ENCODE data around the gene USP17L26. TPM values are rescaled to one million over a fixed set of nuclear protein-coding genes. Genes with fewer than 3 reads are reported as not detected.

USP17L26 gene, protein sequence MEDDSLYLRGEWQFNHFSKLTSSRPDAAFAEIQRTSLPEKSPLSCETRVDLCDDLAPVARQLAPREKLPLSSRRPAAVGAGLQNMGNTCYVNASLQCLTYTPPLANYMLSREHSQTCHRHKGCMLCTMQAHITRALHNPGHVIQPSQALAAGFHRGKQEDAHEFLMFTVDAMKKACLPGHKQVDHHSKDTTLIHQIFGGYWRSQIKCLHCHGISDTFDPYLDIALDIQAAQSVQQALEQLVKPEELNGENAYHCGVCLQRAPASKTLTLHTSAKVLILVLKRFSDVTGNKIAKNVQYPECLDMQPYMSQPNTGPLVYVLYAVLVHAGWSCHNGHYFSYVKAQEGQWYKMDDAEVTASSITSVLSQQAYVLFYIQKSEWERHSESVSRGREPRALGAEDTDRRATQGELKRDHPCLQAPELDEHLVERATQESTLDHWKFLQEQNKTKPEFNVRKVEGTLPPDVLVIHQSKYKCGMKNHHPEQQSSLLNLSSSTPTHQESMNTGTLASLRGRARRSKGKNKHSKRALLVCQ
- total RNA-seq, result not detected in 2 replicates

GRCh38 chr4:9334358-9334757, at the start of gene USP17L26:
Gene USP17L26, plus strand, starts transcription at chr4:9334658. Its CDS starts 0 bp downstream, at chr4:9334658.

GRCh38 chr4:9324865-9325264, 9.6 kb upstream of the USP17L26 start, which contains the start of gene USP17L24:
Gene USP17L24, plus strand, starts transcription at chr4:9325165. Its CDS starts 0 bp downstream, at chr4:9325165.

GRCh38 chr4:9329611-9330010, 4.8 kb upstream of the USP17L26 start, which contains the start of gene USP17L25:
Gene USP17L25, plus strand, starts transcription at chr4:9329911. Its CDS starts 0 bp downstream, at chr4:9329911.

DNA sequence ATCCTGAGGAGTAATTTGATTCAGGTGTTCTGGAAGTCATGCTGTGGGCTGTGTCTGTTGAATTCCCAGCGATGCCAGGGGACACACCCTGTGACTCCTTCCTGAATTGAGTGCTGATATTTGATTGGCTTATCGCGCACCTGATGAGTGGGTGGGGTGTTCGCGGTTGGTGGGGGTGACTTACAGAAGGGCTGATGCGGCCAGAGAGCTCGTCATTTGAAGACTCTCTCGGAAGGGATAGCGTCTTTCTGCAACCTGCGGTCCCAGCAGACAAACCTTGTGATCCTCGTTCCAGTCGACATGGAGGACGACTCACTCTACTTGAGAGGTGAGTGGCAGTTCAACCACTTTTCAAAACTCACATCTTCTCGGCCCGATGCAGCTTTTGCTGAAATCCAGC, 4.6 kb downstream of the USP17L26 start, which contains the start of gene USP17L5:
USP17L5 (plus strand) TSS at position 301 of the 400 bp plus-strand sequence; CDS start at position 301, 0 bp downstream.

DNA sequence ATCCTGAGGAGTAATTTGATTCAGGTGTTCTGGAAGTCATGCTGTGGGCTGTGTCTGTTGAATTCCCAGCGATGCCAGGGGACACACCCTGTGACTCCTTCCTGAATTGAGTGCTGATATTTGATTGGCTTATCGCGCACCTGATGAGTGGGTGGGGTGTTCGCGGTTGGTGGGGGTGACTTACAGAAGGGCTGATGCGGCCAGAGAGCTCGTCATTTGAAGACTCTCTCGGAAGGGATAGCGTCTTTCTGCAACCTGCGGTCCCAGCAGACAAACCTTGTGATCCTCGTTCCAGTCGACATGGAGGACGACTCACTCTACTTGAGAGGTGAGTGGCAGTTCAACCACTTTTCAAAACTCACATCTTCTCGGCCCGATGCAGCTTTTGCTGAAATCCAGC, 9.4 kb downstream of the USP17L26 start, which contains the start of gene USP17L27:
USP17L27 (plus strand) TSS at position 301 of the 400 bp plus-strand sequence; CDS start at position 301, 0 bp downstream.

GRCh38 chr4:9348593-9348992, 14.1 kb downstream of the USP17L26 start, which contains the start of gene USP17L28:
Gene USP17L28, plus strand, starts transcription at chr4:9348893. Its CDS starts 0 bp downstream, at chr4:9348893.

GRCh38 chr4:9353338-9353737, 18.9 kb downstream of the USP17L26 start, which contains the start of gene USP17L29:
Gene USP17L29, plus strand, starts transcription at chr4:9353638. Its CDS starts 0 bp downstream, at chr4:9353638.

GRCh38 chr4:9362829-9363228, 28.4 kb downstream of the USP17L26 start, which contains the start of gene USP17L30:
Gene USP17L30, plus strand, starts transcription at chr4:9363129. Its CDS starts 0 bp downstream, at chr4:9363129.

Other genes with a start within 250 kb of the USP17L26 start
- gene FAM90A26, start 164.2 kb upstream of the USP17L26 start, total RNA-seq, result not detected in 2 replicates
- not detected in 2 replicates for gene USP17L10, start 124.0 kb upstream of the USP17L26 start, total RNA-seq
- gene USP17L11, start 119.3 kb upstream of the USP17L26 start, total RNA-seq, result not detected in 2 replicates
- gene USP17L12, start 114.5 kb upstream of the USP17L26 start, total RNA-seq, result not detected in 2 replicates
- gene USP17L13, start 109.8 kb upstream of the USP17L26 start, total RNA-seq, result not detected in 2 replicates
- not detected in 2 replicates for gene USP17L15, start 100.3 kb upstream of the USP17L26 start, total RNA-seq
- not detected in 2 replicates for gene USP17L17, start 90.8 kb upstream of the USP17L26 start, total RNA-seq
- not detected in 2 replicates for gene USP17L18, start 86.0 kb upstream of the USP17L26 start, total RNA-seq
- not detected in 2 replicates for gene USP17L19, start 81.3 kb upstream of the USP17L26 start, total RNA-seq
- gene USP17L20, start 76.5 kb upstream of the USP17L26 start, total RNA-seq, result not detected in 2 replicates
- gene USP17L21, start 71.8 kb upstream of the USP17L26 start, total RNA-seq, result not detected in 2 replicates
- gene USP17L22, start 67.0 kb upstream of the USP17L26 start, total RNA-seq, result not detected in 2 replicates
- gene USP17L24, start 9.5 kb upstream of the USP17L26 start, total RNA-seq, result not detected in 2 replicates
- gene USP17L25, start 4.7 kb upstream of the USP17L26 start, total RNA-seq, result not detected in 2 replicates
- gene USP17L5, start 4.7 kb downstream of the USP17L26 start, total RNA-seq, result not detected in 2 replicates
- not detected in 2 replicates for gene USP17L27, start 9.5 kb downstream of the USP17L26 start, total RNA-seq
- gene USP17L28, start 14.2 kb downstream of the USP17L26 start, total RNA-seq, result not detected in 2 replicates
- gene USP17L29, start 19.0 kb downstream of the USP17L26 start, total RNA-seq, result not detected in 2 replicates
- not detected in 2 replicates for gene USP17L30, start 28.5 kb downstream of the USP17L26 start, total RNA-seq
- gene DEFB131A, start 109.8 kb downstream of the USP17L26 start, total RNA-seq, result not detected in 2 replicates